Measurements from ENCODE around the gene GET4.
"Not testable (repeated sequence)": the region's sequence is repeated elsewhere in the genome, so short reads cannot be mapped to it uniquely, and the experiment has no call there.

GET4 gene

GRCh38 chr7:908591-909357 is 32.4 kb downstream of the GET4 start:
- not testable (repeated sequence) for H3K9me3 ChIP-seq (ENCODE audit: insufficient read depth, low read length); H3K27me3 ChIP-seq (ENCODE audit: low read depth, low read length); H3K79me2 ChIP-seq (ENCODE audit: low read length); H3K27ac ChIP-seq (ENCODE audit: low read length); H2AFZ ChIP-seq (ENCODE audit: low read depth, low read length); H3K36me3 ChIP-seq (replicated peaks; ENCODE audit: low read depth, low read length); H3K4me2 ChIP-seq (ENCODE audit: low read length); H3K9ac ChIP-seq (ENCODE audit: low read length); H4K20me1 ChIP-seq (ENCODE audit: insufficient read depth, low read length); H3K4me3 ChIP-seq (ENCODE audit: low read length)
- peaks cover 10% of the 10 kb centered on the region for H3K4me1 ChIP-seq (ENCODE audit: low read length)
- TF ChIP-seq CTCF (IDR thresholded peaks at IDR 0.05; ENCODE audit: low read depth, low read length), result 0 out of 2 replicates have a peak, but pooled peaks have one; percentile 4

- Histone ChIP-seq H3K27ac (ENCODE audit: low read length) (no peak overlapping the region), H3K4me2 (ENCODE audit: low read length) (peak overlapping the region; percentile 75), H3K4me1 (ENCODE audit: low read length) (peaks cover 10% of the 10 kb centered on the region), H3K27me3 (ENCODE audit: low read depth, low read length) (no peaks in the 10 kb centered on the region), H3K9me3 (ENCODE audit: insufficient read depth, low read length) (no peaks in the 10 kb centered on the region), H3K4me3 (ENCODE audit: low read length) (peak overlapping the region; percentile 43; the same call in 1 of the 2 replicates), H2AFZ (ENCODE audit: low read depth, low read length) (no peak overlapping the region), H4K20me1 (ENCODE audit: insufficient read depth, low read length) (no peaks in the 10 kb centered on the region), H3K9ac (ENCODE audit: low read length) (no peak overlapping the region), H3K79me2 (ENCODE audit: low read length) (no peaks in the 10 kb centered on the region), H3K36me3 (replicated peaks; ENCODE audit: low read depth, low read length) (no peaks in the 10 kb centered on the region)
- TF ChIP-seq CTCF (IDR thresholded peaks at IDR 0.05; ENCODE audit: low read depth, low read length) (no peak), EZH2phosphoT487 (IDR thresholded peaks at IDR 0.05; ENCODE audit: low read depth) (no peak)
These were observed 33.3 kb downstream of the GET4 start for GRCh38 chr7:909358-910329.

- Histone ChIP-seq H3K4me2 (ENCODE audit: low read length) (peak overlapping the region; percentile 75), H3K4me3 (ENCODE audit: low read length) (peak overlapping the region; percentile 43; the same call in 1 of the 2 replicates), H3K79me2 (ENCODE audit: low read length) (no peaks in the 10 kb centered on the region), H3K4me1 (ENCODE audit: low read length) (peaks cover 10% of the 10 kb centered on the region), H4K20me1 (ENCODE audit: insufficient read depth, low read length) (no peaks in the 10 kb centered on the region), H3K9me3 (ENCODE audit: insufficient read depth, low read length) (no peaks in the 10 kb centered on the region), H3K27ac (ENCODE audit: low read length) (no peak overlapping the region), H3K36me3 (replicated peaks; ENCODE audit: low read depth, low read length) (no peaks in the 10 kb centered on the region), H2AFZ (ENCODE audit: low read depth, low read length) (no peak overlapping the region), H3K9ac (ENCODE audit: low read length) (no peak overlapping the region), H3K27me3 (ENCODE audit: low read depth, low read length) (no peaks in the 10 kb centered on the region)
- no peak for TF ChIP-seq CTCF (IDR thresholded peaks at IDR 0.05; ENCODE audit: low read depth, low read length)
- no peak for TF ChIP-seq EZH2phosphoT487 (IDR thresholded peaks at IDR 0.05; ENCODE audit: low read depth)
These were observed 34.1 kb downstream of the GET4 start for GRCh38 chr7:910441-910861.

GRCh38 chr7:910931-911431 is 34.6 kb downstream of the GET4 start:
- no peaks in the 10 kb centered on the region for H3K27me3 ChIP-seq (ENCODE audit: low read depth, low read length)
- H3K79me2 ChIP-seq (ENCODE audit: low read length), result no peaks in the 10 kb centered on the region
- no peak overlapping the region for H3K4me3 ChIP-seq (ENCODE audit: low read length)
- H3K36me3 ChIP-seq (replicated peaks; ENCODE audit: low read depth, low read length), result no peaks in the 10 kb centered on the region
- no peak overlapping the region for H3K4me2 ChIP-seq (ENCODE audit: low read length)
- H3K4me1 ChIP-seq (ENCODE audit: low read length), result peaks cover 10% of the 10 kb centered on the region
- no peaks in the 10 kb centered on the region for H3K9me3 ChIP-seq (ENCODE audit: insufficient read depth, low read length)
- no peak overlapping the region for H2AFZ ChIP-seq (ENCODE audit: low read depth, low read length)
- no peak overlapping the region for H3K9ac ChIP-seq (ENCODE audit: low read length)
- no peak overlapping the region for H3K27ac ChIP-seq (ENCODE audit: low read length)
- TF ChIP-seq CTCF (IDR thresholded peaks at IDR 0.05; ENCODE audit: low read depth, low read length), result no peak
- H4K20me1 ChIP-seq (ENCODE audit: insufficient read depth, low read length), result no peaks in the 10 kb centered on the region
